T-helper 2 cell (primary cell): ENCODE data around the gene MEX3D.
A peak's percentile ranks its signal among the peaks of the same experiment; 100 is the strongest.

Source experiments
- DNase-seq, 5 experiments: peaks; one replicate each; pipeline versions ENCODE4 v3.0.0 to v3.0.0-alpha.2; 2012 to 2022

The MEX3D gene

GRCh38 chr19:1514986-1515721, 53.0 kb downstream of the MEX3D start:
- no peak for DNase-seq

GRCh38 chr19:1514295-1514661, 53.8 kb downstream of the MEX3D start:
- no peak for DNase-seq

GRCh38 chr19:1513499-1514294, 54.4 kb downstream of the MEX3D start:
- peak; percentile 48 to 67 (median 55) for DNase-seq

GRCh38 chr19:1512671-1513498, 55.2 kb downstream of the MEX3D start, which contains the start of gene ADAMTSL5:
ADAMTSL5 (minus strand) TSS chr19:1513019; CDS start chr19:1510943, 2,076 bp downstream.
- DNase-seq: peak in 4 of 5 experiments; percentile 37 to 76 (median 51)

GRCh38 chr19:1511318-1512317, 56.5 kb downstream of the MEX3D start:
- DNase-seq: no peak

GRCh38 chr19:1510807-1511206, 57.3 kb downstream of the MEX3D start:
- DNase-seq: no peak

- no peak for DNase-seq
Observed at GRCh38 chr19:1510442-1510806, 57.7 kb downstream of the MEX3D start.

GRCh38 chr19:1509602-1510441, 58.3 kb downstream of the MEX3D start:
- no peak for DNase-seq

- DNase-seq: no peak
Observed at GRCh38 chr19:1508507-1508856, 59.6 kb downstream of the MEX3D start.

GRCh38 chr19:1507763-1508506, 60.2 kb downstream of the MEX3D start:
- DNase-seq: peak; percentile 71 to 93 (median 84)

- DNase-seq: no peak
Observed at GRCh38 chr19:1507192-1507660, 60.9 kb downstream of the MEX3D start.

- DNase-seq: no peak
Observed at GRCh38 chr19:1505991-1506881, 61.9 kb downstream of the MEX3D start.

GRCh38 chr19:1505012-1505411, 63.1 kb downstream of the MEX3D start:
- no peak for DNase-seq
